Left lung (tissue), 10 donors: ENCODE results near the gene XRCC4. TPM values are rescaled to one million over a fixed set of nuclear protein-coding genes. Genes with fewer than 3 reads are reported as not detected.

Source experiments
- ATAC-seq: fragments of 200-7000 bp; cut with Tn5 transposase; one replicate; pipeline ENCODE4 v1.9.1; 2020; ENCODE audit warnings: moderate library complexity
- DNase-seq, 4 donors: peaks; one replicate each; pipeline ENCODE4 v3.0.0-alpha.2; 2013 to 2020
- H3K27ac ChIP-seq, 2 donors: fragments of 200-600 bp; sonication (generic) in 1 of 2; one replicate each; pipeline versions ENCODE4 v1.5.0 to v1.8.0; 2020 to 2021
- H3K27me3 ChIP-seq, 2 donors: fragments of 200-600 bp; sonication (generic) in 1 of 2; one replicate each; pipeline versions ENCODE4 v1.5.0 to v1.8.0; 2020 to 2021
- H3K36me3 ChIP-seq, 2 donors: fragments of 200-600 bp; sonication (generic) in 1 of 2; one replicate each; pipeline versions ENCODE4 v1.5.0 to v1.8.0; 2020 to 2021
- H3K4me1 ChIP-seq, 2 donors: fragments of 200-600 bp; one replicate each; pipeline ENCODE4 v1.8.0; 2021
- H3K4me3 ChIP-seq, 2 donors: fragments of 200-600 bp; sonication (generic) in 1 of 2; one replicate each; pipeline versions ENCODE4 v1.5.0 to v1.8.0; 2020 to 2021; ENCODE audit warnings: mild to moderate bottlenecking in 1 of 2
- H3K9me3 ChIP-seq, 2 donors: fragments of 200-600 bp; sonication (generic) in 1 of 2; one replicate each; pipeline versions ENCODE4 v1.5.0 to v1.8.0; 2020 to 2021
- CTCF ChIP-seq, 2 donors: fragments of 200-600 bp; sonication (generic) in 1 of 2; IDR thresholded peaks; one replicate each; pipeline versions ENCODE4 v1.5.0 to v1.8.0; 2021; ENCODE audit warnings: antibody characterized with exemption in 2 of 2
- intact Hi-C, 2 donors: fragments of 100-400 bp; cut with DNase I; formaldehyde crosslinking; loops; one replicate each; pipeline versions ENCODE4 v1.11.2 to v1.14.2; 2022
- polyA plus RNA-seq, 6 donors: library from polyadenylated mRNA; unstranded; fragments of 120-200 nt; gene quantifications; one replicate each; pipeline ENCODE4 v1.2.1, GENCODE V29; 2013; ENCODE audit not compliant: insufficient read length in 6 of 6
- total RNA-seq, 2 donors: library from RNA; stranded (reverse); fragmentation: NEBNext Ultra II Directional; extraction: Animal tissue kit (Norgen Biotek cat#: 25700); gene quantifications; one replicate each; pipeline ENCODE4 v1.2.1, GENCODE V29; 2021
- donor health status: DM: no; HTN: yes; CAD: no.
- donor health status: DM: no; HTN: no; CAD: no.

XRCC4 gene
- total and polyA plus RNA-seq, 8 donors, result 6.2 to 9.7 (median 8.8) TPM

GRCh38 chr5:83044926-83045325 lies 32.4 kb upstream of the XRCC4 start:
- ATAC-seq (no peak), DNase-seq (no peak)
- Histone ChIP-seq H3K36me3 (peaks cover 0 to 2% of the 10 kb centered on the region in 2 donors), H3K9me3 (no peaks in the 10 kb centered on the region), H3K27me3 (no peaks in the 10 kb centered on the region), H3K27ac (no peak overlapping the region), H3K4me1 (no peaks in the 10 kb centered on the region), H3K4me3 (no peak overlapping the region)
- no peak for TF ChIP-seq CTCF (IDR thresholded peaks at IDR 0.05)
- intact Hi-C loops, result no loop called here

GRCh38 chr5:83048277-83048676 lies 29.1 kb upstream of the XRCC4 start:
- H3K4me1 ChIP-seq, result no peaks in the 10 kb centered on the region
- H3K4me3 ChIP-seq, result no peak overlapping the region
- ATAC-seq (no peak), DNase-seq (no peak)
- peaks cover 0 to 29% of the 10 kb centered on the region in 2 donors for H3K36me3 ChIP-seq
- TF ChIP-seq CTCF (IDR thresholded peaks at IDR 0.05), result no peak
- H3K27me3 ChIP-seq, result no peaks in the 10 kb centered on the region
- H3K27ac ChIP-seq, result no peak overlapping the region
- intact Hi-C loops, result no loop called here
- H3K9me3 ChIP-seq, result no peaks in the 10 kb centered on the region

GRCh38 chr5:83048811-83049210 lies 28.5 kb upstream of the XRCC4 start:
- Histone ChIP-seq H3K27me3 (no peaks in the 10 kb centered on the region), H3K36me3 (peaks cover 0 to 31% of the 10 kb centered on the region in 2 donors), H3K4me3 (no peak overlapping the region), H3K4me1 (no peaks in the 10 kb centered on the region), H3K9me3 (no peaks in the 10 kb centered on the region), H3K27ac (no peak overlapping the region)
- no peak for TF ChIP-seq CTCF (IDR thresholded peaks at IDR 0.05)
- ATAC-seq (no peak), DNase-seq (no peak)
- intact Hi-C loops, result no loop called here

- Histone ChIP-seq H3K9me3 (no peaks in the 10 kb centered on the region), H3K27ac (no peak overlapping the region), H3K27me3 (no peaks in the 10 kb centered on the region), H3K36me3 (peaks cover 0 to 31% of the 10 kb centered on the region in 2 donors), H3K4me3 (no peak overlapping the region), H3K4me1 (no peaks in the 10 kb centered on the region)
- intact Hi-C loops, result no loop called here
- DNase-seq (no peak), ATAC-seq (no peak)
- no peak for TF ChIP-seq CTCF (IDR thresholded peaks at IDR 0.05)
Observed at GRCh38 chr5:83049370-83049885, 27.9 kb upstream of the XRCC4 start.

GRCh38 chr5:83050723-83051340 lies 26.5 kb upstream of the XRCC4 start:
- ATAC-seq (no peak), DNase-seq (no peak)
- intact Hi-C loops, result no loop called here
- H3K4me3 ChIP-seq, result no peak overlapping the region
- no peaks in the 10 kb centered on the region for H3K9me3 ChIP-seq
- H3K27ac ChIP-seq, result no peak overlapping the region
- H3K4me1 ChIP-seq, result no peaks in the 10 kb centered on the region
- H3K36me3 ChIP-seq, result peaks cover 0 to 45% of the 10 kb centered on the region in 2 donors
- no peaks in the 10 kb centered on the region for H3K27me3 ChIP-seq
- TF ChIP-seq CTCF (IDR thresholded peaks at IDR 0.05), result no peak
